Sigmoid colon (tissue), 7 donors: ENCODE measurements around the gene PHF23. TPM values are rescaled to one million over a fixed set of nuclear protein-coding genes. Genes with fewer than 3 reads are reported as not detected.

Experiments
- DNase-seq: peaks from one replicate; pipeline ENCODE4 v3.0.0-alpha.2; 2019
- H3K27ac ChIP-seq, 4 donors: fragments of 200-600 bp; sonication (generic); one replicate each; pipeline ENCODE4 v1.5.1; 2016 to 2019; ENCODE audit warnings: mild to moderate bottlenecking in 1 of 4
- H3K27me3 ChIP-seq, 3 donors: fragments of 200-600 bp; sonication (generic); one replicate each; pipeline ENCODE4 v1.5.1; 2019; ENCODE audit warnings: mild to moderate bottlenecking in 1 of 3
- H3K36me3 ChIP-seq, 4 donors: fragments of 200-600 bp; sonication (generic); one replicate each; pipeline ENCODE4 v1.5.1; 2016 to 2019
- H3K4me1 ChIP-seq, 4 donors: fragments of 200-600 bp; sonication (generic); one replicate each; pipeline ENCODE4 v1.5.1; 2017 to 2019
- H3K4me3 ChIP-seq, 4 donors: fragments of 200-600 bp; sonication (generic); one replicate each; pipeline ENCODE4 v1.5.1; 2017 to 2019; ENCODE audit warnings: mild to moderate bottlenecking in 2 of 4, moderate library complexity in 1 of 4
- H3K9me3 ChIP-seq, 4 donors: fragments of 200-600 bp in 3 of 4; sonication (generic) in 3 of 4; one replicate each; pipeline versions ENCODE4 v1.5.1 to v1.6.1; 2013 to 2019
- CTCF ChIP-seq, 4 experiments: fragments of 450-650 bp in 3 of 4; fragments of 200-600 bp in 1 of 4; IDR thresholded peaks; one replicate each; pipeline ENCODE4 v1.5.1; 2016 to 2019; ENCODE audit warnings: antibody characterized with exemption in 4 of 4, mild to moderate bottlenecking in 3 of 4, moderate library complexity in 2 of 4
- EP300 ChIP-seq, 4 donors: sonication (generic); formaldehyde crosslinking; IDR thresholded peaks; one replicate each; pipeline ENCODE4 v1.6.1; 2017; ENCODE audit warnings: antibody characterized with exemption in 4 of 4
- POLR2A ChIP-seq, 2 donors: fragments of 450-650 bp; IDR thresholded peaks; one replicate each; pipeline ENCODE4 v1.6.1; 2016; ENCODE audit warnings: antibody characterized with exemption in 2 of 2, mild to moderate bottlenecking in 2 of 2, moderate library complexity in 2 of 2
- POLR2AphosphoS5 ChIP-seq, 4 donors: sonication (generic); formaldehyde crosslinking; IDR thresholded peaks; one replicate each; pipeline ENCODE4 v1.6.1; 2017; ENCODE audit warnings: antibody characterized with exemption in 4 of 4
- WGBS, 2 donors: extraction: QIAGEN DNeasy Blood & Tissue Kit; methylation state at CpG; one replicate each; pipeline ENCODE4 v1.1.7; 2013; 5-methylcytosine and 5-hydroxymethylcytosine counted together
- intact Hi-C: fragments of 100-400 bp; cut with DNase I; formaldehyde crosslinking; loops from one replicate; pipeline ENCODE4 v1.15.1; 2023
- polyA plus RNA-seq, 3 donors: library from polyadenylated mRNA; stranded (reverse); fragments of 200-250 nt; gene quantifications; one replicate each; pipeline ENCODE4 v1.2.3, GENCODE V29; 2013
- small RNA-seq, 3 donors: library from RNA; depleted of rRNA; stranded (forward); fragments of <200 nt; gene quantifications; one replicate each; pipeline ENCODE3, GENCODE V24; 2016
- total RNA-seq, 4 donors: library from RNA; depleted of rRNA; stranded (reverse); fragments of >200 nt; gene quantifications; one replicate each; pipeline ENCODE4 v1.1.0, GENCODE V29; 2016
- donor health status: healthy with polysubstance abuse.
- donor health status: Bipolar disorder and iron deficiency.
- donor health status: healthy.

The PHF23 gene
- total and polyA plus RNA-seq, 7 donors = 23.1 to 45.6 (median 44.9) TPM

GRCh38 chr17:7191571-7192270 is 47.5 kb downstream of the PHF23 start:
- 76 to 81% methylated on average over 26 of the region's 26 CpGs for WGBS, 2 donors
- intact Hi-C loops = no loop called here
- H3K27me3 ChIP-seq = no peaks in the 10 kb centered on the region
- H3K36me3 ChIP-seq = peaks cover 23 to 64% (median 33%) of the 10 kb centered on the region in 4 donors
- H3K9me3 ChIP-seq = no peaks in the 10 kb centered on the region
- H3K27ac ChIP-seq = no peak overlapping the region
- no peaks in the 10 kb centered on the region for H3K4me1 ChIP-seq
- no peak overlapping the region for H3K4me3 ChIP-seq
- no peak for DNase-seq
- TF ChIP-seq EP300 (IDR thresholded peaks at IDR 0.05) (no peak), CTCF (IDR thresholded peaks at IDR 0.05) (no peak), POLR2A (IDR thresholded peaks at IDR 0.05) (no peak), POLR2AphosphoS5 (IDR thresholded peaks at IDR 0.05) (no peak)

GRCh38 chr17:7191069-7191468 is 48.2 kb downstream of the PHF23 start:
- TF ChIP-seq EP300 (IDR thresholded peaks at IDR 0.05) (no peak), POLR2AphosphoS5 (IDR thresholded peaks at IDR 0.05) (no peak), POLR2A (IDR thresholded peaks at IDR 0.05) (no peak)
- DNase-seq = no peak
- Histone ChIP-seq H3K36me3 (peaks cover 18 to 58% (median 26%) of the 10 kb centered on the region in 4 donors), H3K9me3 (no peaks in the 10 kb centered on the region), H3K27ac (no peak overlapping the region), H3K4me3 (no peak overlapping the region), H3K27me3 (no peaks in the 10 kb centered on the region), H3K4me1 (no peaks in the 10 kb centered on the region)
- intact Hi-C loops = no loop called here
- 94 to 95% methylated on average over 12 of the region's 12 CpGs for WGBS, 2 donors

- intact Hi-C loops = no loop called here
- Histone ChIP-seq H3K27ac (no peak overlapping the region), H3K4me1 (no peaks in the 10 kb centered on the region), H3K9me3 (no peaks in the 10 kb centered on the region), H3K36me3 (peaks cover 12 to 51% (median 20%) of the 10 kb centered on the region in 4 donors), H3K27me3 (no peaks in the 10 kb centered on the region), H3K4me3 (no peak overlapping the region)
- TF ChIP-seq POLR2A (IDR thresholded peaks at IDR 0.05) = no peak
- WGBS, 2 donors = 88 to 92% methylated on average over 14 of the region's 14 CpGs
- DNase-seq = no peak
Measured at GRCh38 chr17:7190276-7190917, 48.9 kb downstream of the PHF23 start.

GRCh38 chr17:7186241-7186640 is 53.0 kb downstream of the PHF23 start:
- Histone ChIP-seq H3K4me3 (no peak overlapping the region), H3K4me1 (no peaks in the 10 kb centered on the region), H3K27ac (no peak overlapping the region), H3K36me3 (peaks cover 6 to 12% (median 8%) of the 10 kb centered on the region in 4 donors), H3K9me3 (no peaks in the 10 kb centered on the region), H3K27me3 (no peaks in the 10 kb centered on the region)
- intact Hi-C loops = no loop called here
- WGBS, 2 donors = 42 to 69% methylated on average over 7 of the region's 7 CpGs
- no peak for TF ChIP-seq CTCF (IDR thresholded peaks at IDR 0.05)
- DNase-seq = no peak

Small RNA genes within 50 kb of the gene (small RNA-seq; reads per million reads assigned to genes)
- 0 reads per million in 3 donors for gene AC120057.4
- 3.3 to 6.0 (median 3.9) reads per million in 3 donors for gene MIR324
- 0 reads per million in 3 donors for gene RF00019

Other genes starting within 250 kb of the PHF23 start
Only the 30 nearest of the 36 such genes appear.
- gene SLC16A13, start 203.4 kb downstream of the PHF23 start, total RNA-seq = 1 to 10 TPM in 1 of 4 donors, under 1 TPM in 3; 0.36 to 1.1 (median 0.60) TPM
- gene SLC16A13, start 203.4 kb downstream of the PHF23 start, polyA plus RNA-seq = 1 to 10 TPM in 2 of 3 donors, under 1 TPM in 1; 0.60 to 7.3 (median 1.2) TPM
- under 1 TPM in 3 of 4 donors, not detected in 1; 0.33 to 0.54 (median 0.36) TPM for gene SLC16A11, start 195.4 kb downstream of the PHF23 start, total RNA-seq
- gene SLC16A11, start 195.4 kb downstream of the PHF23 start, polyA plus RNA-seq = 1 to 10 TPM in 1 of 3 donors, not detected in 2; 2.4 TPM
- gene CLEC10A, start 159.2 kb downstream of the PHF23 start, total RNA-seq = 10 to 100 TPM in 3 of 4 donors, 1 to 10 TPM in 1; 9.1 to 16.9 (median 14.1) TPM
- gene CLEC10A, start 159.2 kb downstream of the PHF23 start, polyA plus RNA-seq = 10 to 100 TPM in 2 of 3 donors, 1 to 10 TPM in 1; 9.6 to 17.6 (median 15.3) TPM
- gene ASGR2, start 124.6 kb downstream of the PHF23 start, total RNA-seq = 1 to 10 TPM in 1 of 4 donors, not detected in 3; 2.4 TPM
- 1 to 10 TPM in 2 of 3 donors, not detected in 1; 1.0 to 1.6 TPM for gene ASGR2, start 124.6 kb downstream of the PHF23 start, polyA plus RNA-seq
- gene ASGR1, start 60.1 kb downstream of the PHF23 start, total RNA-seq = under 1 TPM in 2 of 4 donors, not detected in 2; 0.36 to 0.55 TPM
- 1 to 10 TPM; 1.7 to 2.4 (median 2.3) TPM for gene ASGR1, start 60.1 kb downstream of the PHF23 start, polyA plus RNA-seq
- gene DLG4, start 19.6 kb downstream of the PHF23 start, total RNA-seq = 10 to 100 TPM; 14.6 to 27.4 (median 16.7) TPM
- 1 to 10 TPM; 1.6 to 8.3 (median 5.4) TPM for gene DLG4, start 19.6 kb downstream of the PHF23 start, polyA plus RNA-seq
- 100 to 1,000 TPM; 311 to 569 (median 338) TPM for gene ACADVL, start 19.5 kb downstream of the PHF23 start, total RNA-seq
- 100 to 1,000 TPM; 211 to 587 (median 491) TPM for gene ACADVL, start 19.5 kb downstream of the PHF23 start, polyA plus RNA-seq
- gene DVL2, start 4.9 kb downstream of the PHF23 start, total RNA-seq = 10 to 100 TPM; 36.4 to 56.2 (median 41.8) TPM
- 10 to 100 TPM; 12.0 to 30.7 (median 13.2) TPM for gene DVL2, start 4.9 kb downstream of the PHF23 start, polyA plus RNA-seq
- 100 to 1,000 TPM; 147 to 645 (median 552) TPM for gene GABARAP, start 3.0 kb upstream of the PHF23 start, total RNA-seq
- gene GABARAP, start 3.0 kb upstream of the PHF23 start, polyA plus RNA-seq = 1,000 to 10,000 TPM in 2 of 3 donors, 100 to 1,000 TPM in 1; 572 to 1,215 (median 1,036) TPM
- gene CTDNEP1, start 12.3 kb upstream of the PHF23 start, total RNA-seq = 10 to 100 TPM; 43.9 to 76.4 (median 53.0) TPM
- 100 to 1,000 TPM in 1 of 3 donors, 10 to 100 TPM in 2; 80.2 to 110 (median 82.9) TPM for gene CTDNEP1, start 12.3 kb upstream of the PHF23 start, polyA plus RNA-seq
- gene ELP5, start 12.8 kb upstream of the PHF23 start, total RNA-seq = 10 to 100 TPM; 28.4 to 40.0 (median 34.2) TPM
- gene ELP5, start 12.8 kb upstream of the PHF23 start, polyA plus RNA-seq = 10 to 100 TPM; 32.4 to 70.9 (median 42.9) TPM
- gene CLDN7, start 23.0 kb upstream of the PHF23 start, total RNA-seq = 1 to 10 TPM in 3 of 4 donors, not detected in 1; 1.1 to 2.6 (median 1.9) TPM
- gene CLDN7, start 23.0 kb upstream of the PHF23 start, polyA plus RNA-seq = 100 to 1,000 TPM; 181 to 963 (median 332) TPM
- gene SLC2A4, start 42.3 kb upstream of the PHF23 start, total RNA-seq = 100 to 1,000 TPM in 2 of 4 donors, 10 to 100 TPM in 2; 72.9 to 127 (median 94.7) TPM
- gene SLC2A4, start 42.3 kb upstream of the PHF23 start, polyA plus RNA-seq = 1 to 10 TPM in 2 of 3 donors, under 1 TPM in 1; 0.60 to 7.9 (median 2.8) TPM
- gene YBX2, start 55.2 kb upstream of the PHF23 start, total RNA-seq = 1 to 10 TPM in 3 of 4 donors, under 1 TPM in 1; 0.28 to 2.5 (median 1.5) TPM
- gene YBX2, start 55.2 kb upstream of the PHF23 start, polyA plus RNA-seq = 10 to 100 TPM in 2 of 3 donors, 1 to 10 TPM in 1; 4.8 to 37.6 (median 20.1) TPM
- gene EIF5A, start 68.2 kb upstream of the PHF23 start, total RNA-seq = 100 to 1,000 TPM; 104 to 156 (median 125) TPM
- gene EIF5A, start 68.2 kb upstream of the PHF23 start, polyA plus RNA-seq = 100 to 1,000 TPM; 315 to 603 (median 403) TPM
- 100 to 1,000 TPM in 1 of 4 donors, 10 to 100 TPM in 3; 82.3 to 114 (median 85.4) TPM for gene GPS2, start 75.9 kb upstream of the PHF23 start, total RNA-seq
- gene GPS2, start 75.9 kb upstream of the PHF23 start, polyA plus RNA-seq = 100 to 1,000 TPM in 1 of 3 donors, 10 to 100 TPM in 2; 67.9 to 113 (median 77.2) TPM
- 10 to 100 TPM; 14.3 to 29.6 (median 17.6) TPM for gene NEURL4, start 89.9 kb upstream of the PHF23 start, total RNA-seq
- 10 to 100 TPM in 1 of 3 donors, 1 to 10 TPM in 2; 6.0 to 31.6 (median 6.0) TPM for gene NEURL4, start 89.9 kb upstream of the PHF23 start, polyA plus RNA-seq
- gene ACAP1, start 97.1 kb upstream of the PHF23 start, total RNA-seq = 1 to 10 TPM; 1.1 to 3.9 (median 2.9) TPM
- 10 to 100 TPM in 1 of 3 donors, 1 to 10 TPM in 2; 1.2 to 55.8 (median 1.4) TPM for gene ACAP1, start 97.1 kb upstream of the PHF23 start, polyA plus RNA-seq
- 1 to 10 TPM; 4.4 to 6.4 (median 5.5) TPM for gene KCTD11, start 112.7 kb upstream of the PHF23 start, total RNA-seq
- gene KCTD11, start 112.7 kb upstream of the PHF23 start, polyA plus RNA-seq = 10 to 100 TPM in 1 of 3 donors, 1 to 10 TPM in 2; 6.2 to 11.7 (median 9.0) TPM
- gene TMEM95, start 115.7 kb upstream of the PHF23 start, total RNA-seq = not detected
- not detected for gene TMEM95, start 115.7 kb upstream of the PHF23 start, polyA plus RNA-seq
- gene TNK1, start 141.6 kb upstream of the PHF23 start, total RNA-seq = 1 to 10 TPM; 2.1 to 5.4 (median 3.4) TPM
- gene TNK1, start 141.6 kb upstream of the PHF23 start, polyA plus RNA-seq = 10 to 100 TPM in 2 of 3 donors, 1 to 10 TPM in 1; 8.4 to 14.6 (median 10.4) TPM
- gene PLSCR3, start 155.1 kb upstream of the PHF23 start, total RNA-seq = 10 to 100 TPM; 10.4 to 18.3 (median 14.2) TPM
- 10 to 100 TPM; 11.6 to 27.2 (median 18.0) TPM for gene PLSCR3, start 155.1 kb upstream of the PHF23 start, polyA plus RNA-seq
- 100 to 1,000 TPM in 2 of 4 donors, 10 to 100 TPM in 2; 19.0 to 152 (median 99.7) TPM for gene TMEM256, start 164.6 kb upstream of the PHF23 start, total RNA-seq
- gene TMEM256, start 164.6 kb upstream of the PHF23 start, polyA plus RNA-seq = 100 to 1,000 TPM; 150 to 357 (median 235) TPM
- gene NLGN2, start 168.4 kb upstream of the PHF23 start, total RNA-seq = 10 to 100 TPM in 2 of 4 donors, 1 to 10 TPM in 2; 6.8 to 18.8 (median 10.4) TPM
- gene NLGN2, start 168.4 kb upstream of the PHF23 start, polyA plus RNA-seq = 1 to 10 TPM in 1 of 3 donors, under 1 TPM in 2; 0.60 to 8.9 (median 0.69) TPM
- not detected for gene SPEM1, start 180.9 kb upstream of the PHF23 start, total RNA-seq
- gene SPEM1, start 180.9 kb upstream of the PHF23 start, polyA plus RNA-seq = not detected
- not detected for gene SPEM2, start 186.2 kb upstream of the PHF23 start, total RNA-seq
- gene SPEM2, start 186.2 kb upstream of the PHF23 start, polyA plus RNA-seq = not detected
- not detected for gene SPEM3, start 189.4 kb upstream of the PHF23 start, total RNA-seq
- not detected for gene SPEM3, start 189.4 kb upstream of the PHF23 start, polyA plus RNA-seq
- gene TMEM102, start 196.0 kb upstream of the PHF23 start, total RNA-seq = 1 to 10 TPM; 1.2 to 2.5 (median 1.6) TPM
- 10 to 100 TPM in 1 of 3 donors, 1 to 10 TPM in 2; 6.6 to 14.5 (median 8.1) TPM for gene TMEM102, start 196.0 kb upstream of the PHF23 start, polyA plus RNA-seq
- gene FGF11, start 200.1 kb upstream of the PHF23 start, total RNA-seq = under 1 TPM in 1 of 4 donors, not detected in 3; 0.36 TPM
- gene FGF11, start 200.1 kb upstream of the PHF23 start, polyA plus RNA-seq = 1 to 10 TPM in 1 of 3 donors, under 1 TPM in 1, not detected in 1; 0.69 to 2.8 TPM
- 1 to 10 TPM; 4.2 to 8.1 (median 6.5) TPM for gene CHRNB1, start 205.6 kb upstream of the PHF23 start, total RNA-seq
- 10 to 100 TPM in 2 of 3 donors, 1 to 10 TPM in 1; 7.2 to 13.2 (median 11.2) TPM for gene CHRNB1, start 205.6 kb upstream of the PHF23 start, polyA plus RNA-seq